HG03354 (cell line): Measurements from ENCODE around the gene ADAMTS10.
"Not testable (repeated sequence)": the region's sequence is repeated elsewhere in the genome, so short reads cannot be mapped to it uniquely, and the experiment has no call there.

Experiments
- ATAC-seq: cut with Tn5 transposase; IDR thresholded peaks from one replicate; pipeline ENCODE4 v1.9.1; 2021; ENCODE audit warnings: mild to moderate bottlenecking; ENCODE audit not compliant: unreplicated experiment, poor library complexity, severe bottlenecking

The ADAMTS10 gene

GRCh38 chr19:8600816-8601215 is 9.7 kb downstream of the ADAMTS10 start:
- no peak for ATAC-seq

- ATAC-seq, result no peak
Measured at GRCh38 chr19:8600064-8600463, 10.5 kb downstream of the ADAMTS10 start.

GRCh38 chr19:8596168-8596567 is 14.3 kb downstream of the ADAMTS10 start:
- no peak for ATAC-seq

GRCh38 chr19:8595651-8596050 is 14.9 kb downstream of the ADAMTS10 start:
- no peak for ATAC-seq

- ATAC-seq, result no peak
Measured at GRCh38 chr19:8593931-8594330, 16.6 kb downstream of the ADAMTS10 start.

- ATAC-seq, result no peak
Measured at GRCh38 chr19:8592231-8593009, 18.1 kb downstream of the ADAMTS10 start.

- no peak for ATAC-seq
Measured at GRCh38 chr19:8589177-8589714, 21.3 kb downstream of the ADAMTS10 start.

- ATAC-seq, result no peak
Measured at GRCh38 chr19:8585894-8586750, 24.4 kb downstream of the ADAMTS10 start.

- no peak for ATAC-seq
Measured at GRCh38 chr19:8584965-8585893, 25.3 kb downstream of the ADAMTS10 start.

GRCh38 chr19:8580710-8581281 is 29.7 kb downstream of the ADAMTS10 start:
- peak; percentile 70 for ATAC-seq

GRCh38 chr19:8578642-8579265 is 31.8 kb downstream of the ADAMTS10 start:
- ATAC-seq, result no peak

- ATAC-seq, result no peak
Measured at GRCh38 chr19:8577741-8578140, 32.8 kb downstream of the ADAMTS10 start.

- ATAC-seq, result no peak
Measured at GRCh38 chr19:8577247-8577646, 33.3 kb downstream of the ADAMTS10 start, which contains the start of gene MYO1F. Gene MYO1F (minus strand): TSS chr19:8577442. CDS start chr19:8577309, 133 bp downstream.

- no peak for ATAC-seq
Measured at GRCh38 chr19:8576273-8576993, 34.1 kb downstream of the ADAMTS10 start.

GRCh38 chr19:8575467-8575997 is 35.0 kb downstream of the ADAMTS10 start:
- ATAC-seq, result no peak

GRCh38 chr19:8574619-8574922 is 35.9 kb downstream of the ADAMTS10 start:
- ATAC-seq, result not testable (repeated sequence)

- no peak for ATAC-seq
Measured at GRCh38 chr19:8573316-8573715, 37.2 kb downstream of the ADAMTS10 start.

- ATAC-seq, result no peak
Measured at GRCh38 chr19:8571006-8571411, 39.5 kb downstream of the ADAMTS10 start.
